NCI-H2081 treated with DMSO at 0.1 percent for 48 hours (cell line): Measurements from ENCODE around the gene LRCH3.

ENCODE experiments used
- DNase-seq: peaks from one replicate; lab custom pipeline; 2025; lab: John Stamatoyannopoulos, UW

LRCH3 gene

DNA sequence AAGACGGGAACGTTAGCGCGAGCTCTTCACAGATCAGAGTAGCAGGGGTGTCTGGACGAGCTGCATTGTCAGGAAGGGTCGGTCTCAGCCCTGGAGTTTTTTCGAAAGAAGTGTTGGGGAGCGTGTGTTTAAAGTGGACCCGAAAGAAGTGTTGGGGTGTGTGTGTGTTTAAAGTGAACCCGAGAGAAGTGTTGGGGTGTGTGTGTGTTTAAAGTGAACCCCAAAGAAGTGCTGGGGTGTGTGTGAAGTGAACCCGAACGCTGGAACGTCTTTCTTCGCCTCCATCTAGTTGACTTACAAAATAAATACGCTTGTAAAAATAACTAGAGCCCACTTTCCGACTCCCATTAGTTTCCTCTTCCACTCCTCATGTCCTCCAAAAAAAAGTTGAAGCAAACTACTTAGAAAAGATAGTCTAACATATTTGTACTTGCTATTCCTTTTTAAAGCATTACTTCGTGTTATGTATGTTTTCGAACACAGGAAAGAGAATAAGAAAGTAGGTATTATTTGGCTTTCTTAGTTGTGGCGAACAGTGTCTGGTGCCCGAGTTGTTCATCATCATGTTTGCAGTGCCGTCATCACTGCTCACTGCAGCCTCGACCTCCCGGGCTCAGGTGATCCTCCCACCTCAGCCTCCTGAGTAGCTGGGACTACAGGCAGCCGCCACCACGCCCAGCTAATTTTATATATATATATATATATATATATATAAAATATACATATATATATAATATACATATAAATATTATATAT, 1.0 kb downstream of the LRCH3 start:
- DNase-seq, result no peak

DNA sequence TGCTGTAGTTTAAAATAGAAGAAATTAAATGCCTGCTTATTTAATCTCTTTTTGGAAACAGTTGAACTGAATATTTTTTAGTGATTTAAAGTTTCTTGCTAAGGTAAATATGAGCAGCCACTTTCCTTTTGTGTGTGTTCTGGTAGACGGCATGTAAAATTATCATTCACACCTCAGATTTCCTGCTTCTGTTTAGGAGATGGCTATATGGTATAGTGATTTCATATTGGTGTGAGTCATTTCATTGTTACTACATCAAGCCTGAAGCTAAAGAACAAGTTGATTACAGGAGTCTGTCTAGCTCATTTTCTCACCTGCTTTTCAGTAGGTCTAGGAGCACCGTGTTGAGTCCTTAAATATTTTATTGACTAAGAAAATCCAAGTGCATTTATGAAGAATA, 2.2 kb downstream of the LRCH3 start:
- DNase-seq, result no peak

DNA sequence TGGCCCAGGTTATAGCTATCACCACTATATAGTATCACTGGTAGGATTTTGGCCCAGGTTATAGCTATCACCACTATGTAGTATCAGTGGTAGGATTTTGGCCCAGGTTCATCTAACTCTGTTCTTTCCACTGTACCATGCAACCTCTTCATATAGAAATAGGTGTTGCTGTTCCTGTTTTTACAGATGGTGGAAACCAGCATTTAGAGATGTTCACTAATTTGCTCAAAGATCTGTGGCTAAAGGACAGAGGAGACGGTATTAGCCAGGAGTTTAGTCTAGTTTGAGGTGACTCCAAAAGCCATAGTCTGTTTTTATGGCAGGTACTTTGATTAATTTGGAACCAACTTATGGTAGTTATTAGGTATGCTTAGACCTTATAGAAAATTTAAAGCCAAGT, 3.1 kb downstream of the LRCH3 start:
- DNase-seq, result no peak

DNA sequence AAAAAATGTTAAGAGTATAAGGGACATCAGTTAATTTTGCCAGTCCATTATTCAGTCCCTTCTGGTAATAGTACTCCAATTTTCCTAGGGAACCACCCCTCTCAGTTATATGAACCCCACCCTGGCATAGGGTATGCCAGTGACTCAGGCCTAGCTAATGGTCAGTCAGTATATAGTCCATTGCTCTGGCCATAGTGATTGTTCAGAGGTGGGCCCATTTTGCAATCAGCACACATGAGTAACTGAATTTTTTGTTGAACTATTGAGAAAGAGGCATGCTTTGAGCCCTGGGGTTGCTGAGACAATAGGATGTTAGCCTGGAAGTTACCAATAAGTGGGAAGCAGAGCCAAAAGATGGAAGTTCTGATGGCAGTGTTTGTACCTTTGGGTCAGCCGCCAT, 4.1 kb downstream of the LRCH3 start:
- DNase-seq, result no peak

DNA sequence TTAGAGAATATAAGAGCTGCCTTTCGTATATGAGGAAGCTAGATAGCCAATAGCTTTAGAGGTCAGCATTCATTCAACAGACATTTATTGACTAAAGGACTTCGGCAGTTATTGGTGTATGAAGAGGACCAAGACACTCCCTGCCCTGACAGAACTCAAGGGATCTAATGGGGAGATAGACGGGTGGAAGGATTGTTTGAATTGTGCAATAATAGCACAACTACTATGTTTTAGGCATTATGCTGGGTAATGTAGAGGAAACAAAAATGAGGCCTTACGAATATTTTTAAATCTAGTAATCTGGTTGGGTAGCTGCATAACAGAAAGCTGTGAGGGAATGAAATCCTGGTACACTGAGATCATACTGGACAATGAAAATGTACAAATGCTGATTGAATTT, 5.0 kb downstream of the LRCH3 start:
- no peak for DNase-seq

DNA sequence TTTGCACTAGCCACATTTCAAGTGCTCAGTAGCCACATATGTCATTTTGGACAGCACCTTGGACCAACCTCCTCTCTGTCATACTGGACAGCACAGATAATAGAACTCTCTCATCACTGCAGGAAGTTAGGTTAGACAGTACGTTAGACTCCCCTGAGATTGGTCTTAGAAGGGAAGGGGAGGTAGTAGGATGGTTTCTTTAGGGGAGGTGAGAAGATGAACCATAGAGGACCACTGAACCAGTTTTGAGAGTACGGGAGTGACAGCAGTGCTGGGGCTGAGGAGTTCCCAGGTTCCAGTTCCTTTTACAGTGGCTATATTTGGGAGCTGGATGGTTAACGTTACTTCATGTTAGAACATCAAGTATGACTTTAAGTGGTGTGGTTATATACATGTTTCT, 7.8 kb downstream of the LRCH3 start:
- no peak for DNase-seq

DNA sequence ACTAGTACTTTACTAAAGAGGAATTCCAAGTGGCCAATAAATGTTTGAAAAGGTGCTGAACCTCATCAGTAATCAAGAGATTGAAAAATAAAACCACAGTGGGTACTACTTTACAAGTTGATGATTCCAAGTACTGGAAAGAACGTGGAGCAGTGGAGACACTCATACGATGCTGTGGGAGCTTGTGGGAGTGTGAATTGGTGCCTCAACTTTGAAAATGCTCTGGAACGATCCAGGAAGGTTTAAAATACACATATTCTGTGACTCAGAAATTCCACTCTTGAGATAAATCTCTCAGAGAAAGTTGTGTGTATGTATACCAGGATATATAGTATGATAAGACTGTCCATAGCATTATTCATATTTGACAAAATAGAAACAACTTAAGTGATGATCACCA, 9.3 kb downstream of the LRCH3 start:
- no peak for DNase-seq

DNA sequence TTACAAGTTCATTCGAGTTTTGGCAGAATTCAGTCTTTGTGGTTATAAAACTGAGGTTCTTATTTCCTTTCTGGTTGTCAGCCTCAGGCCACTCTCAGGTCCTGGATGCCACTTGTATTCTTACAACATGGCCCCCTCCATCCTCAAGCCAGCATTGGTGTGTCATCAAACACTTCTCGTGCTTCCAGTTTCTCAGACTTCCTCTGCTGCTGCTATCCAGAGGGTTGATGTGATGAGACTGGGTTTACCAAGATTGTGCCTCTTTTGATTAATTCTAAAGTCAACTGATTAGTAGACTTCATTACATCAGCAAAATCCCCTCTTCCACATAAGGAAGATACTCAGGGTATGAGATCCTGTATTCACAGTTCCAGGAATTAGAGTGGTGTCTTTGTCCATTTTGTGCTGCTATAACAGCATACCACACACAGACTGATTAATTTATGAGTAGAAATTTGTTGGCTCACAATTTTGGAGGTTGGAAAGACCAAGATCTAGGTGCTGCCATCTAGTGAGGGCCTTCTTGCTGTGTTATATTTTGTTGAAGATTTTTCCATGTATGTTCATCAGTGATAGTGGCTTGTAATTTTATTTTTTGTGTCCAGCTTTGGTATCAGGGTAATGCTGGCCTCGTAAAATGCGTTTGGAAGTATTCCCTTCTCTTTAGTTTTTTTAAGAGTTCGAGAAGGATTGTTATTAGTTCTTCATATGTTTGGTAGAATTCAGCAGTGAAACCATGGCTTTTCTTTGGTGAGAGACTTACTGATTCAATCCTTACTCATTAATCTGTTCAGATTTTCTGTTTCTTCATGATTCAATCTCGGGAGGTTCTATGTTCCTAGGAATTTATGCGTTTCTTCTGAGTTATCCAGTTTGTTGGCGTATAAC, 11.1 kb downstream of the LRCH3 start:
- no peak for DNase-seq

DNA sequence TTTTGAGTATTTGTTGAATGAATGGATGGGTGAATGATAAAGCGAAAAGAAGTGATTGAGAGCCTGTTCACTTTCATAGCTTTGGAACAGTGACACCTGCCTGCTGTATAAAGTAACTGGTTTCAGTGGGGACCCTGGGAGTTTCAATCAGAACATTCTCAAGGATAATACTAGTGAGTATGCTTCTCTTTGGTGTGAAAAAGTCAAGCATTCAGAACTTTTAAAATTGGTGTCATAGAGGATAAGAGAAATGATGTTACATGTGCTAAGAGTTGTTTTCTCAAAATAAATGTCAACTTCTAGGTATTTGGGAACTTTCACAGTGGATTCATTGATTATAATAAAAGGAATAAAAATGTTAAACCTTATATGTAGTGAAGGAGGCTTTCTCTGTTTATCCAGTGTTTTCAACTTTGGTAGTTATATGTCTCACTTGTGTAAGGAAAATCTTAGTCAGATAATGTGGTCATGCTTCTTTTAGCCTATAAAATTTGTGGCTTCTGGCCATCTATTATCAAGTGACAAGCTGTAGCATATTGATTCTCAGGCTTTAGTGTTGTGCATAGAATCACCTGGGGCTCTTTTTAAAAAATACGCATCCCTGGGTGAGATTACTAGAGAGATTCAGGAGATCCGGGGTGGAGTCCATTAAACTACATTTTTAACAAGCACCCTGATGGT, 11.9 kb downstream of the LRCH3 start:
- DNase-seq, result no peak

DNA sequence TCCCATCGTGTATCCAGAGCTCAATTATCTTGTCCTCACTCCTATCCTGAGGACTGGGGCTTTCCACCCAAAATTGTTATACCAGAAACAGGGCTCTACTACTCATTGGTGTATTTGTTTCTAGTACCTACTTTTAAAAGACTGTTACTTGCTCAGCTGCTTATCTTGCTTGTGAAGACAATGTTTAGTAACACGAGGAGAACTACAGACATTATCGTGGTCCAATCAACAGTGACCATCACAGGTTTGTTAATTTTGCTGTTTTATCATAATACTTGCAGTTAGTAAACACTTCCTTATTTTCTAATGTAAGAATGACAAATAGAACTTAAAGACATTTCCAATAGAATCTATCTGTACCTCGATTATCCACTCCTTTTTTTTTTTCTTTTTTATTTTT, 13.5 kb downstream of the LRCH3 start:
- no peak for DNase-seq

DNA sequence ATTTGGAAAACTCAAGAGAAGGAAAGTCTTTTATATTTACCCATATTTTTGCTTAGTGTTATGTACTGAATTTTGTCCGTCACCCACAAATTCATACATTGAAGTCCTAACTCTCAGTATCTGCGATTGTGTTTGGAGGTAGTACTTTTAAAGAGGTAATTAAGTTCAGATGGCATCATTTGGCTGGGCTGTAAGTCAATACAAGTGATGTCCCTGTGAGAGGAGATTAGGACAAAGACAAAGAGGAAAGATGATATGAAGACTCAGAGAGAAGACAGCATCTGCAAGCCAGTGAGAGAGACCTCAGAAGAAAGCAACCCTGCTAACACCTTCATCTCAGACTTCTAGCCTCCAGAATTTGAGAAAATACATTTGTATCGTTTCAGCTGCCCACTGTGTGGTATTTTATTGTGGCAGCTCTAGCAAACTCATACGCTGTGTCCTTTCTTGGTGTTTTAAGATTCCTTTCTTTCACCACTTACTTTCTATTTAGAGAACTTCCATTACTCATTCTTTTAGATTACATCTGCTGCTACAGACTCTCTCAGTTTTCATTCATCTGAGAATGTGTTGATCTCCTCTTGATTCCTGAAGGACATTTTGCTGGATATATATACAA, 17.0 kb downstream of the LRCH3 start:
- no peak for DNase-seq

DNA sequence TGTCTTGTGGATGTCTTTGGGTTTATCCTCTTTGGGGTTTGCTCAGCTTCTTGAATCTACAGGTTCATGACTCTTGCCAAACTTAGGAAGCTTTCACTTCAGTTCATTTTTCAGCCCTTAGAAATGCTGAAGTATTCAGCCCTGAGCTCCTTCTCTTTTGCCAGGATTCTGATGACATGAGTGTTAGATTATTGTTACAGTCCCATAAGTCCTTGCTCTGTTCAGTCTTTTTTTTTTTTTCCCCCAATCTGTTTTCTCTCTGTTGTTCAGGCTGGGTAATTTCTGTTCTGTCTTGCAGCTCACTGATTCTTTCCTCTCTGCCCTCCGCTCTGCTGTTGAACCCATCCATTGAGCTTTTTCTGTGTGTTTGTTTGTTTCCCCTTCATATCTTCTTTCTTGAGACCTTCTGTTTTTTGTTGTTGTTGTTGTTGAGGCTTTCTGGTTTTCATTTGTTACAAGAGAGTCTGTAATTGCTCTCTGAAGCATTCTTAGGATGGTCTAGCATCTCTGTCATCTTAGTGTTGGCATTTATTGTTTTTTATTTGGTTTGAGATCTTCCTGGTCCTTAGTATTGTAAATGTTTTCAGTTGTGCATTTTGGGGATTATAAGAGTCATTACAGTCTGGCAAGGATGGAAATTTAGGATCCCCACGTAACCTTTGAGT, 18.4 kb downstream of the LRCH3 start:
- DNase-seq, result no peak

DNA sequence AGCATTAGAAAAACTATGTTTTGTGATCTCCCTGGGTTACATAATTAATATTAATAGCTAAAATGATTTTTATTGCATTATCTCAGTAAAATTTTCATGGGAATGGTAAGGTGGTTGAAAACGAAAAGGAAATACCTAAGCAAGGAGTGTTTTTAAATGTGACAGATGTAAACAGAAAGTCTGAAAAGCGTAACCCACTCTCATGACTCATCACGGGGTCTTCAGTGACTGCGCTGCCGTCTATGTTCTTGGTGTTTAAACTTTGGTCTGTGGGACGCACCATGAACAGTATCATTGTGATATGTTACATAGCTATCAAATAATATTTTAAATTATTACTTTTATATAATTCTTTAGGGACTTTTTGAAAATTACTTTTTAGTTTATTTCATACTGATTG, 19.8 kb downstream of the LRCH3 start:
- no peak for DNase-seq

DNA sequence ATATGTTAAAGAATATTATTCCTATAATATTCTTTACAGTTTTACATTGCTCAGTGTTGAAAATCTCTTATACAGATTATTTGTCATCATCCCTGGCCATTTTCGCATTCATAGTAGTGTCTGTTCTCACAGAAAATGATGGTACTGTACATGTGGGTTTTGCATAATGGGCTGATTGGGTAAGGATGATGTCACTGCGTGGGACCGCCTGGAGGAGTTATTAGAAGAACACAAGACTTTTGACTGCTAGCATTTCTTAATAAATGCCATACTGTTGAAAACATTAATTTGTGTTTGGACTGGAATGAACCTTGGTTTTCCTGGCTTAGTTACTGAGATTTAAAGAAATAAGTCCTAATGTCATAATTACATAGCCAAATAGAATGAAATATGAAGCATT, 20.3 kb downstream of the LRCH3 start:
- DNase-seq, result no peak

DNA sequence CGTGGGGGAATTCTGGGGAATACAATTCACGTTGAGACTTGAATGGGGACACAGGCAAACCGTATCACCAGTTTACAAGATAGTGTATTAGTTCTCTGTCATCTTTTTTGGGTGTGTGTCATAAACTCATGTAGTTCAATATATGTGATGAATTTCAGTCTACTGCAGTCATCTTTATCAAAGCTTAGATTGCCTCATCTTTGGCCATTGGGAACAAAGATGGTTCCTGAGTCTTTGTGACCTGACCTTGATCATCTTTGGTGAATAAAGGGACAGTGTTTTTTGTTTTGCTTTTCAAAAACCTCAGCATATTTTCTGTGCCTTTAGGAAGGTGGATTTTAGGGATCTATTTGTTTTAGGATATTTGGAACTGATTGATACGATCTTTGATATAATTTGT, 23.3 kb downstream of the LRCH3 start:
- DNase-seq, result no peak

DNA sequence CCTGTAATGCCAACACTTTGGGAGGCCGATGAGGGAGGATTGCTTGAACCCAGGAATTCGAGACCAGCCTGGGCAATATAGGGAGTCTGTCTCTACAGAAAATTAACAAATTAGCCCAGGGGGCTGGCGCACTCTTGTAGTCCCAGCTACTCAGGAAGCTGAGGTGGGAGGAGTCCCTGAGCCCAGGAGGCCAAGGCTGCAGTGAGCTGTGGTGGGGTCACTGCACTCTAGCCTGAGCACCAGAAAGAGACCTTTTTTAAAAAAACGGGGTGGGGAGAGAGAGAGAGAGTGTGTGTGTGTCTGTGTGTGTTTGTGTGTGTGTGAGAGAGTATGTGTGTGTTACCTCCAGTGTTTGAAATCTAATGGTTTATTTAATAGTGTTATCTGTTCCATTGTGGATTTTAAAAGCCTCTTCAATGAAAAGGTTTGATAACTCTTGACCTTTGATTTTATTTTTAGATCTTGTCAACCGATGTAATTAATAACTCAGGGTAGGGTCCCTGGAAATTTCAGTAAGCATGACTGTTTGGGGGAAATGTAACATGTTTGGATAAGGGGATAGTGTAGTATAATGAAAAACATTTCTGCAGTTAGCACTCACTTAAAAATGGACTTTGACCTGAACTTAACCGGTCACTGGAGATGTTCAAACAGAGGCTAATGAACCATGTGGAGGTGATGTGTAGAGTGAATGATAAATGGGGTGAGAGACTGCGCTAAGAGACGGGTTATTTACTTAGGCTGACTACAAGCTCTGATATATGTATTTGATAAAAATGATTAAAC, 29.7 kb downstream of the LRCH3 start:
- DNase-seq, result no peak

DNA sequence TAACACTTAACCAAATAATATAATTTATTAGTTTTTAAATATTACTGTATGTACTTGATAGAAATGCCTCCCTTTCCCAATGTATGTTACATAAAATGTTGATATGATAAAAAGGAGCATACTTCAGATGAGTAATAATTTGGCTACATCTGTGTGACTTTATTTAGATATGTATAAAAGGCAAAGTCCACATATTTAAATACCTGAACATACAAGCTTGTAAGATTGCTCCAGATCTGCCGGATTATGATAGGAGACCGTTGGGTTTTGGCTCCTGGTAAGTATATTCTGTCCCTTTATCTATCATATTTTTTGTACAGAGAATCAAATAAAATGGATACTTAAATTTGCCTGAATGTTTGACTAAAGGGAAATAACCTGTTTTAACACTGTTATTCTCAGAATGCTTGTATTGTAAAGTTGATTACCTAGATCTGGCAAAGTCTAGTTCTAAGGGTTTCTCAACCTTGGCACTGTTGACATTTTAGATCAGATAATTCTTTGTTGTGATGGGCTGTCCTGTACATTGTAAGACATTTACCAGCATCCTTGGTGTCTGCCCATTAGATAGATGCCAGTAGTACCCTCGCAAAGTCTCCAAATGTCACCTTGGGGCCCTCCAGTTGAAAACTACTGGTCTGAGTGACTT, 38.5 kb downstream of the LRCH3 start:
- DNase-seq, result no peak

DNA sequence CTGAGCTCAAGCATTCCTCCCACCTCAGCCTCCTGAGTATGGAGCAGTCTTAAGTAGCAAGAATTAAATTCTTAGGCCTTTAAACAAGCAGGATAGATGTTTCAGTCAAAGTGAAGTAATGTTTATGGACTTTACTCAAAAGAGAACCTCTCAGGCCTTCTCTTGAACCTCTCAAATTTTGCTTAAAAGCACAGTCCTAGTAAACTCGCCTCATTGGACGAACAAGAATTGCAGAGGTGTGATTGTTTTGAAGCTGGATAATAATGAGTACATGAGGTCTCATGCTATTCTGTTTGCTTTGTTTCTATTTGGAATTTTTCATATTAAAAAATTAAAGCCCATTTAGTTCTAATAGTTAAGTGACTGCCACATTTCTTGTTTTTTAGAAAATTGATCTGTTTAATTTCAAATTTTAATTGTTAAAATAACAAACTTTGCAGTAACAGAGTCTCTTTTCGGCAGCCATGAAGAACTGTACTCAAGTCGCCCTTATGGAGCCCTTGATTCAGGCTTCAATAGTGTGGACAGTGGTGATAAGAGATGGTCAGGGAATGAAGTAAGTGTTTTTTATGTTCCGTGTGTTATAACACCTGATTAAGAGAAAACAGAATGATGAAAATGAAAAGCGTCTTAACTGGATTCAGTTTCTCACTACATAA, 39.4 kb downstream of the LRCH3 start:
- DNase-seq, result no peak

DNA sequence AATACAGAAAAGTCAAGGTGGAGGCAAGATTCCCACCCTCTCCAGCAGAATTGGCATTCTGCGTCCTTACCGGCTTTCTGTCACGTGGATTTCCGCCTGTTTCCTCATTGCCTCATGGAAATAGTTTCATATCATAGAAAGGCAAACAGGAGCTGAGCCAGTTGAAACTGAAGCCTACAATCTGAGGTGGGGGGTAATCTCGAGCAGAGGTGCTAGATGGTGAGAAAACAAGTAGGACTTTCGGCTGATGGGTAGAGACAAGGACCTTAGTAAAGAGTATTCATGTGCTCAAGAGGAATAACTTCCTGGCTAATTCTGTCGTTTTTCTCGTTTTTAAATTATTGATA, 39.9 kb downstream of the LRCH3 start:
- no peak for DNase-seq
